ENCODE results near the gene RNF151. TPM values are rescaled to one million over a fixed set of nuclear protein-coding genes. Genes with fewer than 3 reads are reported as not detected.
"Not testable (repeated sequence)": the region's sequence is repeated elsewhere in the genome, so short reads cannot be mapped to it uniquely, and the experiment has no call there.

The RNF151 gene
- total RNA-seq, result not detected

GRCh38 chr16:1966460-1966859 lies at the start of gene RNF151:
RNF151 (plus strand) TSS chr16:1966856; CDS start chr16:1966882, 26 bp downstream.
- peak within 1 kb of the TSS; percentile 89 for H3K27ac Mint-ChIP-seq
- peaks cover 29% of the 10 kb centered on the region for H3K4me1 Mint-ChIP-seq
- no peak for DNase-seq
- H3K9me3 Mint-ChIP-seq, result no peaks in the 10 kb centered on the region
- peaks cover 13% of the 10 kb centered on the region for H3K27me3 Mint-ChIP-seq
- H3K4me3 Mint-ChIP-seq, result peak within 1 kb of the TSS; percentile 96
- H3K36me3 Mint-ChIP-seq, result peaks cover 40% of the 10 kb centered on the region

GRCh38 chr16:1917056-1917664 lies 49.5 kb upstream of the RNF151 start:
- peaks cover 61% of the 10 kb centered on the region for H3K27me3 Mint-ChIP-seq
- no peaks in the 10 kb centered on the region for H3K9me3 Mint-ChIP-seq
- DNase-seq, result no peak
- no peaks in the 10 kb centered on the region for H3K36me3 Mint-ChIP-seq
- no peak overlapping the region for H3K27ac Mint-ChIP-seq
- H3K4me1 Mint-ChIP-seq, result no peaks in the 10 kb centered on the region
- no peak overlapping the region for H3K4me3 Mint-ChIP-seq

GRCh38 chr16:1917665-1918350 lies 48.8 kb upstream of the RNF151 start:
- Mint-ChIP-seq H3K4me1 (no peaks in the 10 kb centered on the region), H3K36me3 (no peaks in the 10 kb centered on the region), H3K27ac (no peak overlapping the region), H3K27me3 (peaks cover 67% of the 10 kb centered on the region), H3K4me3 (no peak overlapping the region), H3K9me3 (no peaks in the 10 kb centered on the region)
- DNase-seq, result no peak

GRCh38 chr16:1918351-1919326 lies 48.0 kb upstream of the RNF151 start, which contains the start of gene HS3ST6:
HS3ST6 (minus strand) TSS chr16:1918415; CDS start chr16:1918323, 92 bp downstream.
- Mint-ChIP-seq H3K27ac (no peak within 1 kb of the TSS), H3K36me3 (no peaks in the 10 kb centered on the region), H3K4me3 (no peak within 1 kb of the TSS), H3K4me1 (no peaks in the 10 kb centered on the region), H3K9me3 (no peaks in the 10 kb centered on the region), H3K27me3 (peaks cover 75% of the 10 kb centered on the region)
- DNase-seq, result no peak

DNA sequence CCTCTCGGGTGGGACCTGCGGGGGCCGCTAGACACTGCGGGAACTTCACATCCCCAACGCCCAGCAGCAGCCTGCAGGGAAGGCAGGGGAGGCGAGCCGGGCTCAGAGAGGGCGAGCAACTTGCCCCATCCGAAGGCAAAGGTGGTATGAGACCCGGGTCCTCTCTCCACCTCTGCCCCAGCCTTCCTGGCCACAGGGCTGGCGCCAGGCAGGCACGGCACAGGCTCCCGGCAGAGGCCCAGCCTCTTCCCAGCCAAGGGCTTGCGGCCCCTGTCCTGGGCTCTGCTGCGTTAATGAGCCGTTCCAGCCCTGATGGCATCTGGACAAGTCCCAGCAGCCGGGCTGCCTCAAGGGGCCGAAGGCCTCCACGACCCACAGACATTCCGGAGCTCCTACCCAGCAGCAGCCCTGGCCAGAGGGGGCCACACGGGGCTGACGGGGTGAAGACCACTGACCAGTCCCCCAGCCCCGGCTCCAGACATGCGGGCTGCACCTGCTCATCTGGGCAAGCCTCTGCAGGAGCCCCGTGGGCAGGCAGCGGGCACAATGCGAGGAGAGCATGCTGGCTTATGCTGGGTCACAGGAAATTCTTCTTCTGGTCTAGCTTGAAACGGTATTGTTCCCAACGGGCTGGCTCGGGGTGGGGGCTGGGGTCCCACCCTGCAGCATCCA lies 47.2 kb upstream of the RNF151 start:
- H3K9me3 Mint-ChIP-seq, result no peaks in the 10 kb centered on the region
- H3K4me3 Mint-ChIP-seq, result no peak overlapping the region
- H3K27ac Mint-ChIP-seq, result no peak overlapping the region
- no peaks in the 10 kb centered on the region for H3K4me1 Mint-ChIP-seq
- DNase-seq, result no peak
- H3K27me3 Mint-ChIP-seq, result peaks cover 84% of the 10 kb centered on the region
- no peaks in the 10 kb centered on the region for H3K36me3 Mint-ChIP-seq

DNA sequence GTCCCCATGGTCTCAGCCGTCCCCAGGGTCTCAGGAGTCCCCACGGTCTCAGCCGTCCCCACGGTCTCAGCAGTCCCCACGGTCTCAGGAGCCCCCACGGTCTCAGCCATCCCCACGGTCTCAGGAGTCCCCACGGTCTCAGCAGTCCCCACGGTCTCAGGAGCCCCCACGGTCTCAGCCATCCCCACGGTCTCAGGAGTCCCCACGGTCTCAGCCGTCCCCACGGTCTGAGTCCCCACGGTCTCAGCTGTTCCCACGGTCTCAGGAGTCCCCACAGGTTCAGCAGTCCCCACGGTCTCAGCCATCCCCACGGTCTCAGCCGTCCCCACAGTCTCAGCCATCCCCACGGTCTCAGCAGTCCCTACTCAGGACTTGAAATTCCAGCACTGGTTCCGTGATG lies 46.5 kb upstream of the RNF151 start:
- not testable (repeated sequence) for H3K36me3 Mint-ChIP-seq, H3K9me3 Mint-ChIP-seq, DNase-seq, H3K4me1 Mint-ChIP-seq, H3K4me3 Mint-ChIP-seq, H3K27ac Mint-ChIP-seq
- peaks cover 80% of the 10 kb centered on the region for H3K27me3 Mint-ChIP-seq

DNA sequence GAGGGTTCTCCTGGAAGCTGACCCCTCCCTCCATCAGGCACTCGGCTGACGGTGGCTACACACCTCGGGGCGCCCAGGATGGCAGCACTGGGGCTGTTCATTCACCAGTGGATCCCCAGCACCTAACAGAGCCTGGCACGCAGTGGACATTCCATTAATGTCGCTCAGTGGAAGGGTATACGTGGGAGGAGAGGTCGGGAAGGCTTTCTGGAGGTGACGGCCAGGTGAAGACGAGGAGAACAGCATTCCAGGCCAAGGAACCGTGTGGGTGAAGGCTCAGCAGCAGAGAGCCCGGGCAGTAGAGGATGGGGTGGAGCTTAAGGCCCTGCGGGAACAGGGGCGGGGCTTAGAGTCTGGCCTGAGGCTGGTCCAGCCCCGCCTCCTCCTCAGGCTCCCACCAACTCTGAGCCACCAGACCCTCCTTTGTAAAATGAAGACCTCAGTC lies 45.9 kb upstream of the RNF151 start:
- no peak for DNase-seq
- Mint-ChIP-seq H3K27me3 (peaks cover 74% of the 10 kb centered on the region), H3K4me1 (no peaks in the 10 kb centered on the region), H3K27ac (no peak overlapping the region), H3K4me3 (no peak overlapping the region), H3K36me3 (no peaks in the 10 kb centered on the region), H3K9me3 (no peaks in the 10 kb centered on the region)

DNA sequence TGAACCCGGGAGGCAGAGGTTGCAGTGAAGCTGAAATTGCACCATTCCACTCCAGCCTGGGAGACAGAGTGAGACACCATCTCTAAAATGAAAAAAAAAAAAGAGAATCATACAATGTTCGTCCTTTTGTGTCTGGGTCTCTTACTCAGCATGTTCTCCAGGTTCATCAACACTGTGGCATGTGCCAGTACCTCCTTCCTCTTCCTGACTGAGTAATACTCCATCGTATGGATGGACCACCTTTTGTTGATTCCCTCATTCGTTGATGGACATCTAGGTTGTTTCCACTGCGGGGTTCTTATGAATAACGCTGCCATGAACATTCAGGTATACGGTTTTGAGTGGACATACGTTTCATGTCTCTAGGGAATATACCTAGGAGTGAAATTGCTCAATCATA lies 44.3 kb upstream of the RNF151 start:
- no peak for DNase-seq
- Mint-ChIP-seq H3K9me3 (no peaks in the 10 kb centered on the region), H3K4me3 (no peak overlapping the region), H3K27me3 (peaks cover 63% of the 10 kb centered on the region), H3K4me1 (no peaks in the 10 kb centered on the region), H3K36me3 (no peaks in the 10 kb centered on the region), H3K27ac (no peak overlapping the region)

GRCh38 chr16:1923299-1924034 lies 43.2 kb upstream of the RNF151 start:
- H3K27ac Mint-ChIP-seq, result no peak overlapping the region
- peaks cover 60% of the 10 kb centered on the region for H3K27me3 Mint-ChIP-seq
- H3K4me3 Mint-ChIP-seq, result no peak overlapping the region
- no peaks in the 10 kb centered on the region for H3K9me3 Mint-ChIP-seq
- H3K36me3 Mint-ChIP-seq, result no peaks in the 10 kb centered on the region
- no peaks in the 10 kb centered on the region for H3K4me1 Mint-ChIP-seq
- no peak for DNase-seq

DNA sequence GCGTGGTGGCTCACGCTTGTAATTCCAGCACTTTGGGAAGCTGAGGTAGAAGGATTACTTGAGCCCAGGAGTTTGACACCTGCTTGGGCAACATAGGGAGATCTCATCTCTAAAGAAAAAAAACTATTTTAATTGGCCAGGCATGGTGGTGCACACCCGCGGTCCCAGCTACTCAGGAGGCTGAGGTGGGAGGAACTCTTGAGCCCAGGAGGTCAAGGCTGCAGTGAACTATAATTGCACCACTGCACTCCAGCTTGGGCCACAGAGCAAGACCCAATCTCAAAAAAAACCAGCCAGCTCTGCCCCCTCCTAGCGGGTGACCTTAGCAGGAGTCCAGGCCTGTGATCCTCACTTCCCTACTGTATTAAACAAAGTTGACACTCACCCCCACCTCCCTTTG lies 42.6 kb upstream of the RNF151 start:
- DNase-seq, result no peak
- Mint-ChIP-seq H3K4me3 (no peak overlapping the region), H3K27ac (no peak overlapping the region), H3K9me3 (no peaks in the 10 kb centered on the region), H3K36me3 (no peaks in the 10 kb centered on the region), H3K4me1 (peaks cover 1% of the 10 kb centered on the region), H3K27me3 (peaks cover 54% of the 10 kb centered on the region)

GRCh38 chr16:1926271-1926670 lies 40.4 kb upstream of the RNF151 start:
- no peaks in the 10 kb centered on the region for H3K36me3 Mint-ChIP-seq
- no peak overlapping the region for H3K27ac Mint-ChIP-seq
- DNase-seq, result no peak
- peaks cover 2% of the 10 kb centered on the region for H3K4me1 Mint-ChIP-seq
- peaks cover 36% of the 10 kb centered on the region for H3K27me3 Mint-ChIP-seq
- no peaks in the 10 kb centered on the region for H3K9me3 Mint-ChIP-seq
- H3K4me3 Mint-ChIP-seq, result no peak overlapping the region

- Mint-ChIP-seq H3K27me3 (peaks cover 9% of the 10 kb centered on the region), H3K36me3 (no peaks in the 10 kb centered on the region), H3K9me3 (no peaks in the 10 kb centered on the region), H3K27ac (no peak overlapping the region), H3K4me3 (peak overlapping the region; percentile 44), H3K4me1 (peaks cover 2% of the 10 kb centered on the region)
- DNase-seq, result no peak
Observed at GRCh38 chr16:1929105-1929504, 37.6 kb upstream of the RNF151 start.

GRCh38 chr16:1929578-1930337 lies 36.9 kb upstream of the RNF151 start:
- H3K36me3 Mint-ChIP-seq, result no peaks in the 10 kb centered on the region
- H3K4me1 Mint-ChIP-seq, result peaks cover 2% of the 10 kb centered on the region
- peak; percentile 96 for DNase-seq
- H3K27me3 Mint-ChIP-seq, result peaks cover 5% of the 10 kb centered on the region
- H3K4me3 Mint-ChIP-seq, result no peak overlapping the region
- no peaks in the 10 kb centered on the region for H3K9me3 Mint-ChIP-seq
- H3K27ac Mint-ChIP-seq, result no peak overlapping the region

DNA sequence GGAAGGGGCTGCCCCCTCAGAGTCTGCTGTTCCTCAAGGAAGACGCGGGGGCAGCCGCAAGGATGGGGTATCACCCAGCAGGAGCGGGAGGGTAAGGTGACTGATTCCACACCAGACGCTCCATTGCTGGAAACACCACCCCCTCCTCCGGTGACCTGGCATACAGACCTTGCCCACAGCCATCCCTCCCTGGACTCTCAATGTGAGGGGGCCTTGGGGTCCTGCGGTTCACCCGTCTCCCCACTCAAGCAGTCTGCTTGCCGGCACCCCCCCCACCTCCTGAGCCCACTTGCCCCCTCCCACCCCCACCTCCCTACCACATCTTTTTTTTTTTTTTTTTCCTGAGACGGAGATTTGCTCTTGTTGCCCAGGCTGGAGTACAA lies 36.3 kb upstream of the RNF151 start:
- Mint-ChIP-seq H3K36me3 (no peaks in the 10 kb centered on the region), H3K27ac (no peak overlapping the region), H3K4me1 (peaks cover 2% of the 10 kb centered on the region), H3K4me3 (no peak overlapping the region), H3K9me3 (no peaks in the 10 kb centered on the region), H3K27me3 (peaks cover 5% of the 10 kb centered on the region)
- no peak for DNase-seq
